Uterus (tissue), 4 donors: ENCODE measurements around the gene SAPCD1. TPM values are rescaled to one million over a fixed set of nuclear protein-coding genes. Genes with fewer than 3 reads are reported as not detected.
"Not testable (repeated sequence)": the region's sequence is repeated elsewhere in the genome, so short reads cannot be mapped to it uniquely, and the experiment has no call there.

Experiments used
- DNase-seq, 2 donors: peaks; one replicate each; pipeline ENCODE4 v3.0.0-alpha.2; 2019 to 2020
- H3K27ac ChIP-seq, 2 donors: fragments of 200-600 bp; sonication (generic); 1 replicate in 1 of 2; 2 replicates in 1 of 2; pipeline ENCODE4 v1.5.1; 2016 to 2018
- H3K27me3 ChIP-seq, 2 donors: fragments of 200-600 bp; sonication (generic); one replicate each; pipeline ENCODE4 v1.5.1; 2018 to 2019; ENCODE audit warnings: control low read depth in 1 of 2
- H3K36me3 ChIP-seq, 2 donors: fragments of 200-600 bp; sonication (generic); one replicate each; pipeline ENCODE4 v1.5.1; 2019; ENCODE audit warnings: control low read depth in 1 of 2
- H3K4me1 ChIP-seq, 2 donors: fragments of 200-600 bp; sonication (generic); one replicate each; pipeline ENCODE4 v1.5.1; 2018 to 2019; ENCODE audit warnings: control low read depth in 1 of 2
- H3K4me3 ChIP-seq, 2 donors: fragments of 200-600 bp; sonication (generic); 1 replicate in 1 of 2; 2 replicates in 1 of 2; pipeline ENCODE4 v1.5.1; 2018 to 2019; ENCODE audit warnings: mild to moderate bottlenecking in 1 of 2
- H3K9me3 ChIP-seq, 2 donors: fragments of 200-600 bp; sonication (generic); one replicate each; pipeline ENCODE4 v1.5.1; 2019; ENCODE audit warnings: control low read depth in 1 of 2
- CTCF ChIP-seq, 4 experiments: fragments of 200-600 bp in 2 of 4; fragments of 450-650 bp in 2 of 4; sonication (generic) in 2 of 4; IDR thresholded peaks; one replicate each; pipeline ENCODE4 v1.5.1; 2016 to 2019; ENCODE audit warnings: antibody characterized with exemption in 4 of 4, mild to moderate bottlenecking in 2 of 4, moderate library complexity in 1 of 4
- POLR2A ChIP-seq, 2 donors: fragments of 450-650 bp; IDR thresholded peaks; one replicate each; pipeline ENCODE4 v1.6.1; 2016; ENCODE audit warnings: antibody characterized with exemption in 2 of 2, mild to moderate bottlenecking in 1 of 2, moderate library complexity in 1 of 2
- intact Hi-C: fragments of 100-400 bp; cut with DNase I; formaldehyde crosslinking; loops from one replicate; pipeline ENCODE4 v1.15.1; 2023; ENCODE audit warnings: low total_unique reads
- total RNA-seq, 4 donors: library from RNA; depleted of rRNA in 3 of 4; stranded (reverse); fragments of >200 nt in 3 of 4; gene quantifications; one replicate each; pipeline versions ENCODE4 v1.1.0 to v1.2.4, GENCODE V29; 2014 to 2023
- donor health status: DM: yes; HTN: yes; CAD: no.

The SAPCD1 gene
- total RNA-seq, 4 donors from 2014 or later = 1.7 to 4.4 TPM; not detected in 2

GRCh38 chr6:31794866-31795615 lies 32.6 kb downstream of the SAPCD1 start:
- no peaks in the 10 kb centered on the region for H3K9me3 ChIP-seq
- H3K36me3 ChIP-seq = no peaks in the 10 kb centered on the region
- intact Hi-C loops = loop anchor here (10.0 kb wide), 1 partner anchor 60 kb away; the partner anchor contains the start of gene CLIC1
- no peak for TF ChIP-seq POLR2A (IDR thresholded peaks at IDR 0.05)
- TF ChIP-seq CTCF (IDR thresholded peaks at IDR 0.05) = no peak
- H3K27ac ChIP-seq = peak overlapping the region; percentile 90 to 97
- H3K4me3 ChIP-seq = peak overlapping the region; percentile 73 to 88
- no peaks in the 10 kb centered on the region for H3K27me3 ChIP-seq
- peak in 1 of 2 donors; percentile 38 for DNase-seq
- no peaks in the 10 kb centered on the region for H3K4me1 ChIP-seq

GRCh38 chr6:31795616-31796298 lies 33.3 kb downstream of the SAPCD1 start, which contains the start of gene VARS1:
Gene VARS1, minus strand, starts transcription at chr6:31795752. Its CDS starts 535 bp downstream, at chr6:31795217.
- Histone ChIP-seq H3K36me3 (no peaks in the 10 kb centered on the region), H3K9me3 (no peaks in the 10 kb centered on the region), H3K27me3 (no peaks in the 10 kb centered on the region), H3K4me3 (peak within 1 kb of the TSS; percentile 73 to 88), H3K4me1 (no peaks in the 10 kb centered on the region), H3K27ac (peak within 1 kb of the TSS; percentile 90 to 97)
- peak; percentile 90 to 91 for DNase-seq
- intact Hi-C loops = loop anchor here (10.0 kb wide), 1 partner anchor 61 kb away; the partner anchor contains the start of gene CLIC1
- TF ChIP-seq CTCF (IDR thresholded peaks at IDR 0.05) = peak; percentile 77 to 99 (median 89)
- peak; percentile 55 to 72 for TF ChIP-seq POLR2A (IDR thresholded peaks at IDR 0.05)

- Histone ChIP-seq H3K27ac (peak overlapping the region in 1 of 2 donors; percentile 97), H3K4me1 (no peaks in the 10 kb centered on the region), H3K36me3 (no peaks in the 10 kb centered on the region), H3K4me3 (no peak overlapping the region), H3K9me3 (no peaks in the 10 kb centered on the region), H3K27me3 (no peaks in the 10 kb centered on the region)
- no peak for DNase-seq
- intact Hi-C loops = loop anchor here (10.0 kb wide), 1 partner anchor 62 kb away; the partner anchor contains the start of gene CLIC1
- no peak for TF ChIP-seq POLR2A (IDR thresholded peaks at IDR 0.05)
- TF ChIP-seq CTCF (IDR thresholded peaks at IDR 0.05) = no peak
Observed at GRCh38 chr6:31796993-31797385, 34.5 kb downstream of the SAPCD1 start.

- Histone ChIP-seq H3K4me3 (no peak overlapping the region), H3K36me3 (no peaks in the 10 kb centered on the region), H3K4me1 (no peaks in the 10 kb centered on the region), H3K27me3 (no peaks in the 10 kb centered on the region), H3K27ac (peak overlapping the region in 1 of 2 donors; percentile 97), H3K9me3 (no peaks in the 10 kb centered on the region)
- intact Hi-C loops = loop anchor here (10.0 kb wide), 1 partner anchor 63 kb away; the partner anchor contains the start of gene CLIC1
- no peak for TF ChIP-seq CTCF (IDR thresholded peaks at IDR 0.05)
- DNase-seq = no peak
Observed at GRCh38 chr6:31797588-31797987, 35.1 kb downstream of the SAPCD1 start.

GRCh38 chr6:31799781-31800180 lies 37.3 kb downstream of the SAPCD1 start:
- Histone ChIP-seq H3K4me1 (no peaks in the 10 kb centered on the region), H3K27ac (peak overlapping the region; percentile 22 to 49), H3K4me3 (no peak overlapping the region), H3K27me3 (no peaks in the 10 kb centered on the region), H3K9me3 (no peaks in the 10 kb centered on the region), H3K36me3 (no peaks in the 10 kb centered on the region)
- TF ChIP-seq POLR2A (IDR thresholded peaks at IDR 0.05) (no peak), CTCF (IDR thresholded peaks at IDR 0.05) (no peak)
- DNase-seq = no peak
- intact Hi-C loops = loop anchor here (10.0 kb wide), 1 partner anchor 65 kb away; the partner anchor contains the start of gene CLIC1

GRCh38 chr6:31801031-31801927 lies 38.8 kb downstream of the SAPCD1 start:
- H3K36me3 ChIP-seq, H3K4me1 ChIP-seq, DNase-seq, H3K4me3 ChIP-seq, H3K9me3 ChIP-seq, H3K27ac ChIP-seq, intact Hi-C loops, H3K27me3 ChIP-seq: not testable (repeated sequence)
